Activated CD4-positive, alpha-beta memory T cell treated with anti-CD3 and anti-CD28 coated beads, Interleukin-2, amount 10 ng/mL, durations not matched to agents 7 days and 5 days (primary cell): ENCODE data around the gene ATAD2B. TPM values are rescaled to one million over a fixed set of nuclear protein-coding genes. Genes with fewer than 3 reads are reported as not detected.

Experiments used
- total RNA-seq, 2 experiments: library from RNA; stranded (reverse); gene quantifications; one replicate each; pipeline ENCODE4 v1.2.3, GENCODE V29; 2021

ATAD2B gene
- total RNA-seq, 2 experiments from 2014 or later = 17.6 to 19.5 TPM

Other genes with a start within 250 kb of the ATAD2B start
- gene UBXN2A, start 13.3 kb upstream of the ATAD2B start, total RNA-seq = 10 to 100 TPM; 11.5 to 12.3 TPM
- under 1 TPM in 1 of 2 experiments, not detected in 1; 0.20 TPM for gene MFSD2B, start 83.0 kb upstream of the ATAD2B start, total RNA-seq
- 10 to 100 TPM; 18.5 to 19.1 TPM for gene WDCP, start 120.3 kb upstream of the ATAD2B start, total RNA-seq
- gene FKBP1B, start 122.6 kb upstream of the ATAD2B start, total RNA-seq = 1 to 10 TPM; 4.8 to 5.5 TPM
- 10 to 100 TPM; 87.4 to 88.2 TPM for gene SF3B6, start 149.2 kb upstream of the ATAD2B start, total RNA-seq
- 1 to 10 TPM; 2.7 to 2.9 TPM for gene TP53I3, start 157.7 kb upstream of the ATAD2B start, total RNA-seq
- gene PFN4, start 196.2 kb upstream of the ATAD2B start, total RNA-seq = not detected
- 1 to 10 TPM; 7.2 to 8.4 TPM for gene FAM228B, start 196.3 kb upstream of the ATAD2B start, total RNA-seq
- gene FAM228A, start 247.9 kb upstream of the ATAD2B start, total RNA-seq = under 1 TPM in 1 of 2 experiments, not detected in 1; 0.23 TPM